GM23338 (cell line): Measurements from ENCODE around the gene OOSP4A.

Experiments
- CREB1 ChIP-seq: fragments of 250-450 bp; sonication (Bioruptor Pico); IDR thresholded peaks from 2 replicates; pipeline ENCODE4 v1.5.0; 2020; ENCODE audit warnings: low read depth, mild to moderate bottlenecking, moderate library complexity
- CTCF ChIP-seq, 2 experiments: fragments of 200-600 bp in 1 of 2; sonication (generic) in 1 of 2; conservative IDR thresholded peaks; 2 replicates each; pipeline versions ENCODE4 v1.5.1 to v1.6.1; 2016 to 2017; ENCODE audit warnings: antibody characterized with exemption in 2 of 2, low read depth in 2 of 2, mild to moderate bottlenecking in 2 of 2, moderate library complexity in 1 of 2
- EZH2 ChIP-seq: fragments of 200-600 bp; sonication (generic); IDR thresholded peaks from one replicate; pipeline ENCODE4 v1.8.0; 2017; ENCODE audit warnings: antibody characterized with exemption, mild to moderate bottlenecking, low read depth; ENCODE audit not compliant: unreplicated experiment
- EZH2phosphoT487 ChIP-seq: fragments of 200-600 bp; sonication (generic); IDR thresholded peaks from one replicate; pipeline ENCODE4 v1.8.1; 2018; ENCODE audit warnings: antibody characterized with exemption; ENCODE audit not compliant: unreplicated experiment
- JUNB ChIP-seq: IDR thresholded peaks from one replicate; pipeline ENCODE4 v1.6.1; 2016; ENCODE audit warnings: antibody characterized with exemption; ENCODE audit not compliant: unreplicated experiment
- NANOG ChIP-seq: IDR thresholded peaks from 2 replicates; pipeline ENCODE4 v1.6.1; 2016; ENCODE audit warnings: antibody characterized with exemption, borderline replicate concordance
- POLR2AphosphoS5 ChIP-seq: IDR thresholded peaks from 2 replicates; pipeline ENCODE4 v1.6.1; 2016; ENCODE audit warnings: antibody characterized with exemption, low read depth
- STAT1 ChIP-seq: IDR thresholded peaks from one replicate; pipeline ENCODE4 v1.6.1; 2016; ENCODE audit warnings: antibody characterized with exemption; ENCODE audit not compliant: unreplicated experiment
- ZNF114 ChIP-seq: fragments of 250-450 bp; sonication (Bioruptor Pico); IDR thresholded peaks from 2 replicates; pipeline ENCODE4 v1.5.0; 2020; ENCODE audit warnings: mild to moderate bottlenecking, moderate library complexity
- TF ChIP-seq, protein P1 (sequence below): IDR thresholded peaks from one replicate; pipeline ENCODE4 v1.6.1; 2018; ENCODE audit warnings: antibody characterized with exemption; ENCODE audit not compliant: unreplicated experiment
- TF ChIP-seq, protein P2 (sequence below): IDR thresholded peaks from 2 replicates; pipeline ENCODE4 v1.6.1; 2016; ENCODE audit warnings: antibody characterized with exemption

- TF ChIP-seq EZH2 = no peak
- TF ChIP-seq CTCF (conservative IDR thresholded peaks at IDR 0.05; ENCODE audit: low read depth in 2 of 2) = no peak
- TF ChIP-seq EZH2phosphoT487 = no peak
- TF ChIP-seq ZNF114 (CRISPR knock-in tag) = no peak
- no peak for TF ChIP-seq POLR2AphosphoS5
- TF ChIP-seq, protein P1, sequence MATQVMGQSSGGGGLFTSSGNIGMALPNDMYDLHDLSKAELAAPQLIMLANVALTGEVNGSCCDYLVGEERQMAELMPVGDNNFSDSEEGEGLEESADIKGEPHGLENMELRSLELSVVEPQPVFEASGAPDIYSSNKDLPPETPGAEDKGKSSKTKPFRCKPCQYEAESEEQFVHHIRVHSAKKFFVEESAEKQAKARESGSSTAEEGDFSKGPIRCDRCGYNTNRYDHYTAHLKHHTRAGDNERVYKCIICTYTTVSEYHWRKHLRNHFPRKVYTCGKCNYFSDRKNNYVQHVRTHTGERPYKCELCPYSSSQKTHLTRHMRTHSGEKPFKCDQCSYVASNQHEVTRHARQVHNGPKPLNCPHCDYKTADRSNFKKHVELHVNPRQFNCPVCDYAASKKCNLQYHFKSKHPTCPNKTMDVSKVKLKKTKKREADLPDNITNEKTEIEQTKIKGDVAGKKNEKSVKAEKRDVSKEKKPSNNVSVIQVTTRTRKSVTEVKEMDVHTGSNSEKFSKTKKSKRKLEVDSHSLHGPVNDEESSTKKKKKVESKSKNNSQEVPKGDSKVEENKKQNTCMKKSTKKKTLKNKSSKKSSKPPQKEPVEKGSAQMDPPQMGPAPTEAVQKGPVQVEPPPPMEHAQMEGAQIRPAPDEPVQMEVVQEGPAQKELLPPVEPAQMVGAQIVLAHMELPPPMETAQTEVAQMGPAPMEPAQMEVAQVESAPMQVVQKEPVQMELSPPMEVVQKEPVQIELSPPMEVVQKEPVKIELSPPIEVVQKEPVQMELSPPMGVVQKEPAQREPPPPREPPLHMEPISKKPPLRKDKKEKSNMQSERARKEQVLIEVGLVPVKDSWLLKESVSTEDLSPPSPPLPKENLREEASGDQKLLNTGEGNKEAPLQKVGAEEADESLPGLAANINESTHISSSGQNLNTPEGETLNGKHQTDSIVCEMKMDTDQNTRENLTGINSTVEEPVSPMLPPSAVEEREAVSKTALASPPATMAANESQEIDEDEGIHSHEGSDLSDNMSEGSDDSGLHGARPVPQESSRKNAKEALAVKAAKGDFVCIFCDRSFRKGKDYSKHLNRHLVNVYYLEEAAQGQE = no peak
- TF ChIP-seq, protein P2, sequence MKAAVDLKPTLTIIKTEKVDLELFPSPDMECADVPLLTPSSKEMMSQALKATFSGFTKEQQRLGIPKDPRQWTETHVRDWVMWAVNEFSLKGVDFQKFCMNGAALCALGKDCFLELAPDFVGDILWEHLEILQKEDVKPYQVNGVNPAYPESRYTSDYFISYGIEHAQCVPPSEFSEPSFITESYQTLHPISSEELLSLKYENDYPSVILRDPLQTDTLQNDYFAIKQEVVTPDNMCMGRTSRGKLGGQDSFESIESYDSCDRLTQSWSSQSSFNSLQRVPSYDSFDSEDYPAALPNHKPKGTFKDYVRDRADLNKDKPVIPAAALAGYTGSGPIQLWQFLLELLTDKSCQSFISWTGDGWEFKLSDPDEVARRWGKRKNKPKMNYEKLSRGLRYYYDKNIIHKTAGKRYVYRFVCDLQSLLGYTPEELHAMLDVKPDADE = no peak
- TF ChIP-seq JUNB = no peak
- no peak for TF ChIP-seq CREB1 (CRISPR knock-in tag)
- TF ChIP-seq NANOG = no peak
- no peak for TF ChIP-seq STAT1
Observed at GRCh38 chr11:59968395-59968783, 4.6 kb downstream of the OOSP4A start.
